SK-N-DZ (cell line): Measurements from ENCODE around the gene TTC7B.

Experiments
- DNase-seq: peaks from one replicate; pipeline ENCODE4 v3.0.0-alpha.2; 2015; ENCODE audit warnings: low spot score

TTC7B gene

GRCh38 chr14:90742252-90742651, 74.0 kb downstream of the TTC7B start:
- no peak for DNase-seq

- no peak for DNase-seq
Observed at GRCh38 chr14:90741682-90741946, 74.6 kb downstream of the TTC7B start.

DNA sequence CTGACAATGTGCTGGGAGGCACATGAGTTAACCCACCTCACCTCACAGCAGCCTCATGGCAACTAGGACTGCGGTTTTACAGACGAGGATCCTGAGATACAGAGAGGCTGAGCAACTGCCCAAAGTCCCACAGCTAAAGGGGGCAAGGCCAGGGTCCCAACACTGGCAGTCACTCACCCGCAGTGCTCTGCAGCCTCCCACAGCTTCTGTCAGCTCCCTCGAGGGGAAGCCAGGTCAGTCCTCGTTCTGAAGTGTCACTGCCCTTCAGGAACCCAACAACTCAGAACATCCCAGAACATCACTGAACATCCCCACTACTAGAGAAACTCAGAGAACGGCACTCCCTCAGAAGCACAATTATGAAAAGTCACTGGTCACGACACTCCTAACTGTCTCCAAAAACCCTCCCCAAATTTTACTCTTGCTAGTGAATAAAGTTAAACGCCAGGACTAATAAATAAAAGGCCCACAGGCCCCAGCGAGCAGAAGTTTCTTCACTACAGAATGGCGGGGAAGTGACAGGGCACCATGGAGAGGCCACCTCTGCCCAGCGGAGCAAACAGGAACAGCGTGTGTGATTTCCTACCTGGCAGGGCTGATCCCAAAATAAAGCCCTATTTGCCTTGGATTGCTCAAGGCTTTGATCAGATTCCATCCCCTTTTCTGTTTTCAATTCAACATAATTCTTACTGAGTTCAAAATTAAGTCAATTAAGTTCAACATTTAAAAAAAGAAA, 75.1 kb downstream of the TTC7B start:
- DNase-seq = no peak

GRCh38 chr14:90740081-90740480, 76.1 kb downstream of the TTC7B start:
- no peak for DNase-seq

DNA sequence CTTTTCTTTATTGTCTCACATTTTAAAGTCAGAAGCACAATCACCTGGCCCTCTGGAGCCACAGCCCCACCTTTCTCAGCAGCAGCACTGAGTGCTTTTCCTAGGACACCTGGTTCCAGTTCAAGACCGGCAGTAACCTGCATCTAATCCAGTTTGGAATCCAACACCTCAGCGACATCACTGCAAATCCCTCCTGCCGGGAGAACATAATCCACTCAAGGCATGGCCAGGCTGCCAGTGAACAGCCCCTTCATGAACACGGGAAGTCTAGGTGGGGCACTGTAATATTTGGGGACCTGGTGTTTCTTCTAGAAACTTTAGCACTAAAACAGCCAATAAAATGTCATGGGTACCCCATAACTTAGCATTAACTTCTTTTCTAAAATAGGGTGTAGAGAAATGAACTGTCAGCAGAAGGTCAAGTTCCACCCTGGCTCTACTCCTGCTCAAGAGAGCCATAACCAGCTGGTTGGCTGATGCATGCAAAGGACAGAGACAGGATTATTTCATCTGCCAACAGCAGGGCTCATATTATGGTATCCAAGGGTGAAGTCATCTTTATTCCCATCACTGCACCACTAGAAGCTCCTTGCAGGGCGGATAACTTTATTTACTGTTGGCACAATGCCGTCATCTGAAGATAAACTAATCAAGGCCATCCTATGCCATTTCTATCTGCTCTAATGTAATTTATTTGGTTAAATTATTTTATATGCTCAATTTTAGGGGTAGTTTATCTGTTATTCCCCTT, 76.7 kb downstream of the TTC7B start:
- DNase-seq = no peak

DNA sequence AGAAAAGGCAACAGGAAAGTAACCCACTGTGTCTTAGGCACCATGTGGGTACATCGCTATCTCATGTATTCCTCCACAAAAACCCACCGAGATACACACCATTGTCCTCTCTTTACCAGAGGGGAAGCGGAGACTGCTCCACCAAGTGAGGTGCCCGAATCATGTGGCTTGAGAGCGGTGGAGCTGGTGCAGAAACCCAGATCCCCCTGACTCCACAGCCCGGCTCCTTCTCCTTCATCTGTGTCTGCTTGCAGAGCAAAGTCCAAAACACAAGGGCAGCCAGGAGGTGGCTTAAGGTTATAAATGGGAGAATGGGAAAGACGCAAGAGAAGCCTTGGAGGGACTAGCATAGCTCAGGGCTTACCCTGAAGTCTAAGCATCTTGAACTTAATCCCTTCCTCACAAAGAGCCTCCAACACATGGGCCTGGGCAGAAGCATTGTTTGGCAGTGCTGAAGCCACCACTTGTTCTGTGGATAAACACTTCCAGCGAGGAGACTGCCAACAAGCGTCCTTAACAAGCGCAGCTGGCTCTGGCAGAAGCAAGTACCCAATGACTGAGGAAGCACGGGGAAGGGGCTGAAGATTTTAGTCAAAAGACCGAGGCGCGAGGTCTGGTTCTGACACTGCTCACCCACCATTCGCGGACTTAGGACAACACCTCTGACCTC, 83.0 kb downstream of the TTC7B start:
- DNase-seq = no peak

GRCh38 chr14:90732718-90733117, 83.5 kb downstream of the TTC7B start:
- no peak for DNase-seq

DNA sequence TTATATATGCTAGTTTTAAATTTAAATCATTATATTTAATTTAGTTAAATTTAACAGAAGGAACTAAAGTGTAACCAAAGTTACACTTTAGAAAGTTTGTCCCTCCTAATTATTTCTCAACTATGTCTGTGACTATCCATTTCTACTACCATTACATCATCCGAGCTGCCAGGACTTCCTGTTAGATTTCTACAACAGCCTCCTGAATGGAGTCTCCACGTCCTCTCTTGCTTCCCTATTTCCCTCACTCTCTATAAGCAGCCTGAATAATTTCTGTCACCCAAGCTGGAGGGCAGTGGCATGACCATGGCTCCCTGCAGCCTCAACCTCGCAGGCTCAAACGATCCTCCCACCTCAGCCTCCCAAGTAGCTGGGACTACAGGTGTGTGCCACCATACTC, 84.1 kb downstream of the TTC7B start:
- DNase-seq = no peak

DNA sequence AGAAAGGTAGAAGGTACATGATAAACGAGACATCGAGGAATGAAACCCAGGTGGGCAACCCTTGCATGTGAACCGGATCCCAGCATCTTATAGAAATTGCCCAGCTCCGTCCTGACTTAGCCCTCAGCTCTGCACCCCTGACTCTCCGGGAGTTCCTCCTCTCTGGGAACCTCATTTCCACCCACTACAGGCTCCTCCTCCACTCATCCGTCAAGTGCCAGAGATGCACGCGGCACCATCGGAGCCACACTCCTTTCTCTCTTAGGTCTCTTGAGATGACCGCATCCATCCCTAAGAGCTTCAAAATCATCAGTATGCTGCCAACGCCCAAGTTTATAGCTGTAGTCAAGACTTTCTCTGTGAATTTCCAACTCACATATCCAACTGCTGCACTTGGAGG, 84.7 kb downstream of the TTC7B start:
- DNase-seq = no peak

GRCh38 chr14:90730206-90730766, 85.9 kb downstream of the TTC7B start:
- no peak for DNase-seq

DNA sequence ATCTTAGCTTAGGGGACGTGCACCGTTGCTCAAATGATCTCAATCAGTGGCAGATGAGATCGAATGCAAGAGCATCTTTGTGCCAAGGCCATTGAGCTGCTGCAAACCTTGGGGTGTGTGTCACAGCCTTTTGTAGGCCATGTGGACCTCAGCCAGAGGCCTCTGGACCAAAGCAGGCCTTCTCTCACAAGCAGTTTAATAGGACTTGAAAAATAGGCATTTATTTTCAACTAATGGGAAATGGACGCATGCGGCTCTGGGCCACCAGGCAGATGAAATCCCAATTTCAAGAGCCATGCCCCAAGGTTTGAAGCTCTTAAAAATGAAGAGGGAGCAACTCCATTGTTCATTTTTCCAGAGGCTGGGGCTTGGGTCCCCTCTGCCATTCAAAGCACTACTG, 87.3 kb downstream of the TTC7B start:
- no peak for DNase-seq

DNA sequence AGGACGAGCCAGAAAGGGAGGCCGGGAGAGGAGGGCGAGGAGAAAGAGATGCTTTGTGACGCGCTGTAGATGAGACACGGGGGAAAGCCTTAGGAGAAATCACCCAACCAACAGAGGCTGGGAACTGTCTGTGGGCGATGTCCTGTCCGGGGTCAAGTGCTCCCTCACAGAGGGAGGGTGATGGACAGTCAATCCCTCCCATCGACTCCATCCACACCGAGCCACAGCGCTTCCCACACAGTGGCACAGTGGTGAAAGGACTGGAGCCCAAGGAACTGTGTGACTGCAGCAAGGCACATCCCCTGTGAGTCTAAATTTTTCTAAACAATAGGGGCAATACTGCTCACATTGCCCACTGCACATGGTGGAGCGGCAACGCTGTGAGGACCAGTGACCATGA, 89.1 kb downstream of the TTC7B start:
- DNase-seq = no peak

DNA sequence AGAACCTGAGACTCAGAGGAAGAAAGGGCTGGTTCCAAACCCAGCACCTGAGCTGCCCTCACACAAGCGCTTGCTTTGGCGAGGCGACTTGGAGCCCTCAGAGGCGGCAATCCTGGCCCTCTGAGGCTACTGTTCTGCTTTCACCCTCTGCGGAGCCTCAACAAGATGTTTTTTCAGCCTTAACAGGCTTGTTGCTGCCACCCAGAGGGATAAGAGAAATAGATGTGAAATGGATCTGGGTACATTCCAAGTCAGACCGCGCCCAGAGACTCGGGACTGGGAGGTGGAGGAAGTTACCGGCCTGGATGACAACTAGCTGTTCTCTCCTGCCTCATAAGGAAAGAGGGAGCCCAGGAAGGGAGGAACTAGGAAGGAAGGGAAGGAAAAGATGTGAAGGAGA, 89.6 kb downstream of the TTC7B start:
- no peak for DNase-seq

- no peak for DNase-seq
Observed at GRCh38 chr14:90724866-90725265, 91.4 kb downstream of the TTC7B start.

DNA sequence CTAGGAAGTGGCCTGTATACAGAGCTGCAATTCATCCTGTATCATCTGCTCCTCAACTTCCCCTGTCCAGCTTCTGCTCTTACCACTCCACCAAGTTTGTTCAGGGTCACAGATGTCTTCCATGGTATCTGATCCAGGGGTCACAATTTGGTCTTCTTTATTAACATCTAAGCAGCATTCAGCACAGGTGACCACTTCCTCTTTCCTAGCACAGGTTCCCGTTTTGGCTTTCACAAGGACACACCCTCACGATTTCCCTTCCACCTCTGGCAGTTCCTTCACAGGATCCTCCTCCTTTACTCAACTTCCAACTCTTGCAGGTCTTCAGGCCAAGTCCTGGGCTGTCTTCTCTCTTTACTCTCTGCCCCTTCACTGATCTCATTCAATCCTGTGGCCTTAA, 93.6 kb downstream of the TTC7B start:
- DNase-seq = no peak

GRCh38 chr14:90721619-90722305, 94.5 kb downstream of the TTC7B start:
- DNase-seq = no peak

- DNase-seq = no peak
Observed at GRCh38 chr14:90720832-90721231, 95.4 kb downstream of the TTC7B start.

- DNase-seq = no peak
Observed at GRCh38 chr14:90720336-90720735, 95.9 kb downstream of the TTC7B start.

DNA sequence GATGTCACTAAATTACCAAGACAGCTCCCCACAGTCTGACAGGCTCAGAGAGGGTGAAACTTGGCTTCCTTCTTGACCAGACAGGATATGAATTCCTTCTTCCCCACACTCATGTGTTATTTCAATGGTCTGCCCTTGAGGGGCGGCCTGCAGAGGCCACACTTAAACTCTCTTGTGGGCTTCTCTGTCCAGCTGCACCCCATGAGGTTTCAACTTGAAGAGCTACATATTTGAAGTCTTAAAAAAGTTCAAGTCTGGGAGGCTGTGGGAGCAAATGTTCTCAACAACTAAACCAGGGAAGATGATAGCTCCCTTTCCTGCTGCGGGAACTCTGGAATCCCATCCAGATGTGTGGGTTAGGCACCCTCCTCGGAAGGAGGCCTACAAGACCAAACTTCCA, 98.3 kb downstream of the TTC7B start:
- DNase-seq = no peak

DNA sequence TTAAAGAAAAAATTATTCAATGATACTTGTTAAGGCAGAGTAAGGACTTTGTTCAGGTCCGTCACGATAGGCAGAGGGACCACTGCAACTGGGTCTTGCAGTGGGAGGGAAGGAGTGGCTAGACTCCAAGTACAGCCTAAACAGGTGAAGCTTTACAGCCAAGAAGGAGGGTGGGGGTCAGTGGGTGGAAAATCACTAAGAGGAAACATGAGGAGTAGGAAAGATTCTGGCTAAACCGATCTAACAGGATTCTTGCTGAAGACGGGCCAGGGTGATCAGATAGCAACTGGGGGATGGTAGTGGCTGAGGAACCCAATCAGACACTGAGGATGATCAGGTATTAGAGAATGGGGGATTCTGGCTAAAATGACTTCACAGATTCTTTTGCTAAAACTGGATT, 100.2 kb downstream of the TTC7B start:
- no peak for DNase-seq

- no peak for DNase-seq
Observed at GRCh38 chr14:90715495-90715894, 100.7 kb downstream of the TTC7B start.

DNA sequence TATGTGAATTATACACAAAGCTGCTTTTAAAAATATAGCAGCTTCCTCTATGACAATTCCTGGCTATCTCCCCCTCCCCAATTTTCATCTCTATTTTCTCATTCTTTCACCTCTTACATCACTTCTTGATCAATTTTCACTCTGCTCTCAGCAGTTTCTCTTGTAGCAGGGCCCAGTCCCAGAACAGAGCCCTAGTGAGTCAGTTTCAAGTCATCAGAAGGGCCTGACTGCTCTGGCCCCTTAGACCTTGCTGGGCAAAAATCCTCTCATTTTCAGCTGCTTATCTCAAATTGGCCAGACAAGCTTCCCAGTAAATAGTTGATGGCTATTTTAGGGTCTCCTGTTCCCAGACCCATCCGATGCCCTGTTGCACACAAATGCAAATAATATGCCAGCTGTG, 101.4 kb downstream of the TTC7B start:
- no peak for DNase-seq
